ENCODE data around the gene SF3B5.

DNA sequence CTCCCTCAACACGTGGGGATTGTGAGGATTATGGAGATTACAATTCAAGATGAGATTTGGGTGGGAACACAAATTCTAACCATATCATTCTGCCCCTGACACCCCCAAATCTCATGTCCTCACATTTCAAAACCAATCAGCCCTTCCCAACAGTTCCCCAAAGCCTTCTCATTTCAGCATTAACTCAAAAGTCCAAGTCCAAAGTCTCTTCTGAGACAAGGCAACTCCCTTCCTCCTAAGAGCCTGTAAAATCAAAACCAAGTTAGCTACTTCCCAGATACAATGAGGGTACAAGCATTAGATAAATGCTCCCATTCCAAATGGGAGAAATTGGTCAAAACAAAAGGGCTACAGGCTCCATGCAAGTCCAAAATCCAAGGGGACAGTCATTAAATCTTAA lies 47.7 kb downstream of the SF3B5 start:
- TF ChIP-seq CTCF (IDR thresholded peaks at IDR 0.05) (no peak), POLR2A (IDR thresholded peaks at IDR 0.05) (no peak)

All from uterus (tissue), 2 donors.